ENCODE results near the gene BRPF3.
A peak's percentile ranks its signal among the peaks of the same experiment; 100 is the strongest.

BRPF3 gene

DNA sequence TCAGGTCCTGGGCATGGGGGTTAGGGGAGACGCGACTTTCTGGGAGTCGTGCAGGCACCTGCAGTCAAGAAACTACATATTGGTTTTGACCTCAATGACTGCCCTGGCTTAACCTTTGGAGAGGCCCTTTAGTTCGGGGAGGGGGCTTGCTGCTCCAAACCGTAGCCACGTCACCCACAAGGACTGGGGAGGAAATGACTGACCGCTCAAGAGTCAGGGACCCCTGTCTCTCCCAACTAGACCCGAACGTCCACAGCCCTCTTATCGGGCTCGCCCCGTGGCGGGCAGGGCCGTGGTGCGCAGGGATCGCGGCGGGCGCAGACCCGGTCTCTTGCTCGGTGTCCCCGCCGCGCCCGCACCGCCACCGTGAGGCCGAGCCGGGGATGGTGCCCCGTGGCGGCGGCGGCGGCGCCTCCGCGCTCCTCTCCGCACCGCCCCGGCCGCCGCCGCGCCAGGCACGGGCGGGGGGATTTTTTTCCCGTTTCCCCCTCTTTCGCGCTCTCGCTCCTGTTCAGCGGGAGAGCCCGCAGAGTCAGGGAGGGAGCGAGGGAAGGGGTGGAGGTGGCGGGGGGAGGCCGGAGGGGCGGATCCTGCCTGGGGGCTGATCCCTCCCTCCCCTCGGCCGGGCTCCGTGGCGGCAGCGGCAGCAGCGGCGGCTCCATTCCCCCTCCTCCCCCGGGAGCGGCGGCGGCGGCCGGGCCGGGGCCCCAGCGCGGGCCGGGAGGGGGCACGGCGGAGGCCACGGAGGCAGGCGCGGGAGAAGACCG lies at the start of gene BRPF3:
Gene BRPF3, plus strand, starts transcription at position 632 of the 767 bp plus-strand sequence. CDS start 3,579 bp downstream, outside the sequence.
- Histone ChIP-seq H3K36me3 (ENCODE audit: insufficient read depth, low read length) (peaks cover 14% of the 10 kb centered on the region), H3K9me3 (ENCODE audit: low read length) (no peaks in the 10 kb centered on the region), H3K27me3 (ENCODE audit: control insufficient read depth in 1 of 2, insufficient read depth in 2 of 2, low read length in 2 of 2) (no peaks in the 10 kb centered on the region), H3K4me3 (ENCODE audit: low read depth in 1 of 2, low read length in 2 of 2) (peak within 1 kb of the TSS; percentile 79 to 88), H3K9ac (ENCODE audit: low read length) (peak within 1 kb of the TSS; percentile 83), H3K4me1 (ENCODE audit: insufficient read depth, low read length) (peaks cover 18% of the 10 kb centered on the region), H3K27ac (ENCODE audit: low read depth, low read length) (peak within 1 kb of the TSS; percentile 77)

- Histone ChIP-seq H3K27me3 (ENCODE audit: control insufficient read depth in 1 of 2, insufficient read depth in 2 of 2, low read length in 2 of 2) (no peaks in the 10 kb centered on the region), H3K4me1 (ENCODE audit: insufficient read depth, low read length) (no peaks in the 10 kb centered on the region), H3K4me3 (ENCODE audit: low read depth in 1 of 2, low read length in 2 of 2) (no peak overlapping the region), H3K9ac (ENCODE audit: low read length) (no peak overlapping the region), H3K9me3 (ENCODE audit: low read length) (no peaks in the 10 kb centered on the region), H3K36me3 (ENCODE audit: insufficient read depth, low read length) (no peaks in the 10 kb centered on the region), H3K27ac (ENCODE audit: low read depth, low read length) (no peak overlapping the region)
Observed at GRCh38 chr6:36147294-36147693, 49.2 kb upstream of the BRPF3 start.

DNA sequence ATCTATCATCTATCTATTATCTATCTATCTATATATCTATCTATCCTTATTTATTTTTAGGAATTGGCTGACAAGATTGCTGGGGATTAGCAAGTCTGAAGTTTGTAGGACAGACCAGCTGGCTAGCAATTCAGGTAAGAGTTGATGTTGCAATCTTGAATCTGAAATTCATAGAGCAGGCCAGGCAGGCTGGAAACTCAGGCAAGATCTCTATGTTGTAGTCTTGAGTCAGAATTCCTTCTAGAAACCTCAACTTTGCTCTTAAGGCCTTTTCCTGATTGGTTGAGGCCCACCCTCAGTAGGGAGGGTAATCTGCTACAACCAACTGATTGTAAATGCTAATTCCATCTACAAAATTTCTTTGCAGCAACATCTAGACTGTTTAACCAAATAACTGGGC lies 47.1 kb upstream of the BRPF3 start:
- Histone ChIP-seq H3K36me3 (ENCODE audit: insufficient read depth, low read length) (no peaks in the 10 kb centered on the region), H3K27me3 (ENCODE audit: control insufficient read depth in 1 of 2, insufficient read depth in 2 of 2, low read length in 2 of 2) (no peaks in the 10 kb centered on the region), H3K4me1 (ENCODE audit: insufficient read depth, low read length) (no peaks in the 10 kb centered on the region), H3K4me3 (ENCODE audit: low read depth in 1 of 2, low read length in 2 of 2) (no peak overlapping the region), H3K9me3 (ENCODE audit: low read length) (no peaks in the 10 kb centered on the region), H3K9ac (ENCODE audit: low read length) (no peak overlapping the region), H3K27ac (ENCODE audit: low read depth, low read length) (no peak overlapping the region)

GRCh38 chr6:36150283-36150682 lies 46.3 kb upstream of the BRPF3 start:
- Histone ChIP-seq H3K9ac (ENCODE audit: low read length) (no peak overlapping the region), H3K9me3 (ENCODE audit: low read length) (no peaks in the 10 kb centered on the region), H3K27ac (ENCODE audit: low read depth, low read length) (no peak overlapping the region), H3K27me3 (ENCODE audit: control insufficient read depth in 1 of 2, insufficient read depth in 2 of 2, low read length in 2 of 2) (no peaks in the 10 kb centered on the region), H3K4me3 (ENCODE audit: low read depth in 1 of 2, low read length in 2 of 2) (no peak overlapping the region), H3K36me3 (ENCODE audit: insufficient read depth, low read length) (no peaks in the 10 kb centered on the region), H3K4me1 (ENCODE audit: insufficient read depth, low read length) (no peaks in the 10 kb centered on the region)

DNA sequence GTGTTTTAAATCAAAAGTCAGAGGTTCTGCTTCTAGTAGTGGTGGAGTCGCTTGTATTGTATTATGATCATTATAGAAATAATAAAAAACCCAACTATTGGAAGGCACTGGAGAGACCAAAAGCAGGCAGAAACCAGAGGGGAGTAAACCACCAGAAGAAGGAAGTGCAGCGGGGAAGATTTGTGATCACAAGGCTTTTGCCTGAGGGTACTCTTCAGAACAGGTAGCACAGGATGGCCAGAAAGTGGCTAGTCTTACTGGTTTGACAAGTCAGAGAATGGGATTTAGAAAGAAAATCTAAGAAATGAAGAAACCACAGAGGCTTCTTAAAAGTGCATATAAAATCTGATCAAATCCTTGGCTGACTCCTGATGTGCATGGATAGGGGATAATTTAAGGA lies 42.3 kb upstream of the BRPF3 start:
- no peak overlapping the region for H3K4me3 ChIP-seq (ENCODE audit: low read depth in 1 of 2, low read length in 2 of 2)
- no peaks in the 10 kb centered on the region for H3K36me3 ChIP-seq (ENCODE audit: insufficient read depth, low read length)
- no peaks in the 10 kb centered on the region for H3K9me3 ChIP-seq (ENCODE audit: low read length)
- H3K4me1 ChIP-seq (ENCODE audit: insufficient read depth, low read length) = no peaks in the 10 kb centered on the region
- no peaks in the 10 kb centered on the region for H3K27me3 ChIP-seq (ENCODE audit: control insufficient read depth in 1 of 2, insufficient read depth in 2 of 2, low read length in 2 of 2)
- no peak overlapping the region for H3K9ac ChIP-seq (ENCODE audit: low read length)
- H3K27ac ChIP-seq (ENCODE audit: low read depth, low read length) = no peak overlapping the region

- H3K36me3 ChIP-seq (ENCODE audit: insufficient read depth, low read length) = no peaks in the 10 kb centered on the region
- no peak overlapping the region for H3K4me3 ChIP-seq (ENCODE audit: low read depth in 1 of 2, low read length in 2 of 2)
- no peak overlapping the region for H3K9ac ChIP-seq (ENCODE audit: low read length)
- no peak overlapping the region for H3K27ac ChIP-seq (ENCODE audit: low read depth, low read length)
- H3K27me3 ChIP-seq (ENCODE audit: control insufficient read depth in 1 of 2, insufficient read depth in 2 of 2, low read length in 2 of 2) = no peaks in the 10 kb centered on the region
- no peaks in the 10 kb centered on the region for H3K4me1 ChIP-seq (ENCODE audit: insufficient read depth, low read length)
- no peaks in the 10 kb centered on the region for H3K9me3 ChIP-seq (ENCODE audit: low read length)
Observed at GRCh38 chr6:36155662-36156061, 40.9 kb upstream of the BRPF3 start.

DNA sequence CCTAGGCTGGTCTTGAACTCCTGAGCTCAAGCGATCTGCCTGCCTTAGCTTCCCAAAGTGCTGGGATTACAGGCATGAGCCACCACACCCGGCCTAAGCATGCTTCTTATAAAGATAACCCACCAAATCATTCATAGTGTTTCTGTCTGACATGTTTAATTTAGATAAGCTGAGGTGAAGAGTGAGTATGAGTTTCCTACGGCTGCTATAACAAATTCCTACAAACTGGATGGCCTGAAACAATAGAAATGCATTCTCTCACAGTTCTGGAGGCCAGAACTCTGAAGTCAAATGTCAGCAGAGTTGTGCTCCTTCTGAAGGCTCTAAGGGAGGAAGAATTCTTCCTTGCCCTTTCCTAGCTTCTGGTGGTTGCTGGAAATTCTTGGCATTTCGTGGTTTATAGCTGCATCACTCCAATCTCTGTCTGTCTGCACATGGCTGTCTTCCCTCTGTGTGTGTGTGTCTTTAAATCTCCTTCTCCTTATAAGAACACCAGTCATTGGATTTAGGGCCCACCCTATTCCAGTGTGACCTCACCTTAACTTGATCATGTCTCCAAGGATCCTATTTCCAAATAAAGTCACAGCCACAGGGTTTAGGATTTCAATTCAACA lies 36.3 kb upstream of the BRPF3 start:
- Histone ChIP-seq H3K4me1 (ENCODE audit: insufficient read depth, low read length) (no peaks in the 10 kb centered on the region), H3K9ac (ENCODE audit: low read length) (no peak overlapping the region), H3K27ac (ENCODE audit: low read depth, low read length) (no peak overlapping the region), H3K27me3 (ENCODE audit: control insufficient read depth in 1 of 2, insufficient read depth in 2 of 2, low read length in 2 of 2) (no peaks in the 10 kb centered on the region), H3K36me3 (ENCODE audit: insufficient read depth, low read length) (no peaks in the 10 kb centered on the region), H3K4me3 (ENCODE audit: low read depth in 1 of 2, low read length in 2 of 2) (no peak overlapping the region), H3K9me3 (ENCODE audit: low read length) (no peaks in the 10 kb centered on the region)

DNA sequence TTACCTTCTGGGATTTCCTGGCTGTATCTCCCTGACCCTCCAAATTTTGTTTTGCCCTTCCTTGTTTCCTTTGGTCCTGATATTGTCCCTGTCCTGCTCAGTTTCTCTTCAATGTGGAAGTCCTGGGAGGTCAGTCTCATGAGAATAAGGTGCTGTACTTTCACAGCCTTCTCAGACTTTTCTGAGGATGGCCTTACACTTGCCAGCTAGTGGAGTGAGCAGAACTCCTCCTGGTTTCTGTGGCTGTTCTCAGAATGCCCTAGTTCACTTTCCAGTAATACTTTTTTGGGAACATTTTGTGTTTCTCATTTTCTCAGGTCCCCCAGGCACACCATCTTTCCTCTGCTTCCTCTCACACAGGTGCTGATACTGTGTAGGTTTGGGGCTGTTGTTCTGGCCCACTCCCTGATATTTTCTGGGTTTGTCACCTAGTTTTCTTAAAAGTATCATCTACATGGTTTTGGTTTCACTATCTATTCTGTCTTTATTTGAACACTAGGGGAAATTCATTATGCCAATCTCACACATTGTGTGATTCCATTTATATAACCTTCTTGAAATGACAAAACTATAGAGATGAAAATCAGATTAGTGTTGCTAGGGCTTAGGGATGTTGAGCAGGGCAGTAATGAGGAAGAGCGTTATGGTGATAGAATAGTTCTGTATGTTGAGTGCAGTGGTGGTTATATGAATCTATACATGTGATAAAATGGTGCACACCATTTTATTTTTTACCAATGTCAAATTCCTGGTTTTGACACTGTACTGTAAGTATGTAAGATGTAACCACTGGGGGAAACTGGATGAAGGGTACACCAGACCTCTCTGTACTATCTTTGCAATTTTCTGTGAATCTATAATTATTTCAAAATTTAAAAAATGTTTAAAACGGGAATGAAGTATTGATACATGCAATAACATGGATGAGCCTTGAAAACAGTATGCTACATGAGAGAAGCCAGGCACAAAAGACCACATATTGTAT lies 27.2 kb upstream of the BRPF3 start:
- Histone ChIP-seq H3K27me3 (ENCODE audit: control insufficient read depth in 1 of 2, insufficient read depth in 2 of 2, low read length in 2 of 2) (no peaks in the 10 kb centered on the region), H3K4me1 (ENCODE audit: insufficient read depth, low read length) (no peaks in the 10 kb centered on the region), H3K9ac (ENCODE audit: low read length) (no peak overlapping the region), H3K36me3 (ENCODE audit: insufficient read depth, low read length) (no peaks in the 10 kb centered on the region), H3K4me3 (ENCODE audit: low read depth in 1 of 2, low read length in 2 of 2) (no peak overlapping the region), H3K27ac (ENCODE audit: low read depth, low read length) (no peak overlapping the region), H3K9me3 (ENCODE audit: low read length) (no peaks in the 10 kb centered on the region)

DNA sequence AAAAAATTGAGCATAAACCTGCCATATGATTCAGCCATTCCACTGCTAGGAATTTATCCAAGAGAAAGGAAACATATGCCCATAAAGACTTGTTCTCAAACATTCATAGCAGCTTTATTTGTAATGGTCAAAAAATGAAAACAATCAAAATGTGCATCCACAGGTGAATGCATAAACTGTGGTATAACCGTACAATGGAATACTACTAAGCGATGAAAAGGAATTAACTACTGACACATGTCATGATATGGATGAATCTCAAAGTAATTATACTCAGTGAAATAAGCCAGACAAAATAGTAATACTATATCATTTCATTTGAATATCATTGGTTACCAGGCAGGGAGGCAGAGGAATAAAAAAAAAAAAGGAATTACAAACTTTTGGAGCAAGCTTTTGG lies 25.8 kb upstream of the BRPF3 start:
- Histone ChIP-seq H3K9ac (ENCODE audit: low read length) (no peak overlapping the region), H3K27ac (ENCODE audit: low read depth, low read length) (no peak overlapping the region), H3K4me1 (ENCODE audit: insufficient read depth, low read length) (no peaks in the 10 kb centered on the region), H3K9me3 (ENCODE audit: low read length) (no peaks in the 10 kb centered on the region), H3K27me3 (ENCODE audit: control insufficient read depth in 1 of 2, insufficient read depth in 2 of 2, low read length in 2 of 2) (no peaks in the 10 kb centered on the region), H3K36me3 (ENCODE audit: insufficient read depth, low read length) (no peaks in the 10 kb centered on the region), H3K4me3 (ENCODE audit: low read depth in 1 of 2, low read length in 2 of 2) (no peak overlapping the region)

DNA sequence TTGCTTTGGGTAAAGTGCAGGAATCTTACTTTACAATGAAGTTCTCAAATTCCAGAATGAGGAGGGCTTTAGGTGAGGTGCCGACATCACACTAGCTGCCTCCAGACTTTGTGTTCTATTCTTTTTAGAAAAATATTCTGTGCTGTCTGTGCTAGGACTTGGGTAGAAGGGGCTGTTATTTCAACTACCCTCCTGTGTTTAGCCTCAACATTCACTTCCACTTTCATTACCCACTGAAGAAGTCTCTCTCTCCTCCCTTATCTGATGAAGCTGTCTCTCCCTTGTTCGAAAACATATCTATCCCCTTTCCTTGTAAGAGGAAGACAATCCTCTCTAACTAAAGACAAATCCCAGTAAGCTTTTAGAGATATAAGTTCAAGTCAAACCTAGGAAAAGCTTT lies 25.0 kb upstream of the BRPF3 start:
- Histone ChIP-seq H3K9me3 (ENCODE audit: low read length) (no peaks in the 10 kb centered on the region), H3K4me1 (ENCODE audit: insufficient read depth, low read length) (no peaks in the 10 kb centered on the region), H3K36me3 (ENCODE audit: insufficient read depth, low read length) (no peaks in the 10 kb centered on the region), H3K27me3 (ENCODE audit: control insufficient read depth in 1 of 2, insufficient read depth in 2 of 2, low read length in 2 of 2) (no peaks in the 10 kb centered on the region), H3K9ac (ENCODE audit: low read length) (no peak overlapping the region), H3K4me3 (ENCODE audit: low read depth in 1 of 2, low read length in 2 of 2) (no peak overlapping the region), H3K27ac (ENCODE audit: low read depth, low read length) (no peak overlapping the region)

GRCh38 chr6:36177166-36177565 lies 19.4 kb upstream of the BRPF3 start:
- no peak overlapping the region for H3K27ac ChIP-seq (ENCODE audit: low read depth, low read length)

More at GRCh38 chr6:36177166-36177565, 19.4 kb upstream of the BRPF3 start:
- Histone ChIP-seq H3K9ac (ENCODE audit: low read length) (no peak overlapping the region), H3K4me3 (ENCODE audit: low read depth in 1 of 2, low read length in 2 of 2) (no peak overlapping the region), H3K27me3 (ENCODE audit: control insufficient read depth in 1 of 2, insufficient read depth in 2 of 2, low read length in 2 of 2) (no peaks in the 10 kb centered on the region), H3K36me3 (ENCODE audit: insufficient read depth, low read length) (no peaks in the 10 kb centered on the region), H3K4me1 (ENCODE audit: insufficient read depth, low read length) (no peaks in the 10 kb centered on the region), H3K9me3 (ENCODE audit: low read length) (no peaks in the 10 kb centered on the region)
